HG03108 (cell line): ENCODE data around the gene DAND5.

Experiments used
- ATAC-seq: cut with Tn5 transposase; IDR thresholded peaks from one replicate; pipeline ENCODE4 v1.9.1; 2021; ENCODE audit warnings: moderate library complexity; ENCODE audit not compliant: unreplicated experiment

Gene DAND5

GRCh38 chr19:13007292-13008045 is 38.1 kb downstream of the DAND5 start:
- no peak for ATAC-seq

DNA sequence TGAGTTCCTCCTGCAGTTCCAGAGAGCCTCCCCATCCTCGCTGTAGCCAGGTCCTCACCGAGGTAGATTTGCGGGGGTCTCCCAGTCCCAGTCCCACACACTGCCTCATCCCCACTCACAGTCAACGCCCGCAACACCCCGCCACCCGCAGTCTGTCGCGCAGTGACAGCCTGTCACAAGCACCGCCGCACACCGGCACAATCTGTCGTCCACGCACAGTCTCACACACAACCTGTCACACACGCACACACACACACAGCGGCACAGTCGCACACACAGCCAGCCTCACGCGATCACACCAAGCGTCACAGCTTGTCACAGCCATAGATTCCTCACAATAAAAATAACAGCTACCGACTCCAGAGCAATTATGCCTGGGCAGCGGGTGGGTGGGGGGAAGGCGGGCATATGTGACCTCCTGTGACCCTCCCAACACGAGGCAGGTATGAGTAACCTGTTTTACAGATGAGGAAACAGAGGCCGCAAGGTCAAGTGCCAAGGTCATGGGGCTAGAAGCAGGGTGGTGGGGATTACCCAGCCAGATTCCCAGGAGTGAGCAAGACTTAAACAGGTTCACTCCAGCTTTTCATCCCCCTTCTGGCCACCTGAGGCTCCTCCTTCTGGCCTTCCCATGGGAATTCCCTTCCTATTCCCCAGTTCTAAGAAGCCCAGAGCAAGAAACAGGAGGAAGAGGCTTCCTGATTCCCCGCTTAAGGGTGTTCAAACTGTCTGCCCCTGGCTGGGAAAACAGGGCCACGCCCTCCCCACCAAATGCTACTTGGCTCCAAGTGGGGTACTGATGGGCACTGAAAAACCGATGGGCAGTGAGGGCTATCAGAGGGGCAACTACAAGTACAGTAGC is 39.8 kb downstream of the DAND5 start:
- ATAC-seq: no peak

- ATAC-seq: no peak
These were observed 40.9 kb downstream of the DAND5 start for GRCh38 chr19:13010038-13010991.

- ATAC-seq: no peak
These were observed 41.7 kb downstream of the DAND5 start for GRCh38 chr19:13010992-13011652.

- no peak for ATAC-seq
These were observed 42.4 kb downstream of the DAND5 start for GRCh38 chr19:13011653-13012389.

DNA sequence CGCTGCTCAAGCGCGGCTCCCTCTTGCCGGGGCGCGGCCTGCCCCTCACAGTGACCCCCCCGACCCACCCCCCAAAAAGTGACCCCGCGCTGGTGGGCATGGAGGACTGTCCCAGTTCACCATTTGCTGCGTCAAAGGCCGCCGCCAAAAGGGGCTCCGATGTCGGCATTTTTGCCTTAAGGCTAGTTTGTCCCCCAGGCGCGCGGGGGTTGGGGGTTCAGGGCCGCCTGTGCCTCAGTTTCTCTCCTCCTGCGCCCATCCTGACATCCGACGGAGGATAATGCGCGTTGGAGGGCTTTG is 43.0 kb downstream of the DAND5 start:
- ATAC-seq: no peak

- ATAC-seq: no peak
These were observed 43.6 kb downstream of the DAND5 start for GRCh38 chr19:13012690-13013608.

GRCh38 chr19:13013649-13014048 is 44.3 kb downstream of the DAND5 start:
- no peak for ATAC-seq

- no peak for ATAC-seq
These were observed 44.9 kb downstream of the DAND5 start for GRCh38 chr19:13014101-13014920.

GRCh38 chr19:13014921-13015280 is 45.5 kb downstream of the DAND5 start:
- no peak for ATAC-seq

GRCh38 chr19:13015361-13016223 is 46.2 kb downstream of the DAND5 start:
- no peak for ATAC-seq

- no peak for ATAC-seq
These were observed 46.9 kb downstream of the DAND5 start for GRCh38 chr19:13016245-13016627.

GRCh38 chr19:13016628-13017305 is 47.4 kb downstream of the DAND5 start:
- no peak for ATAC-seq

DNA sequence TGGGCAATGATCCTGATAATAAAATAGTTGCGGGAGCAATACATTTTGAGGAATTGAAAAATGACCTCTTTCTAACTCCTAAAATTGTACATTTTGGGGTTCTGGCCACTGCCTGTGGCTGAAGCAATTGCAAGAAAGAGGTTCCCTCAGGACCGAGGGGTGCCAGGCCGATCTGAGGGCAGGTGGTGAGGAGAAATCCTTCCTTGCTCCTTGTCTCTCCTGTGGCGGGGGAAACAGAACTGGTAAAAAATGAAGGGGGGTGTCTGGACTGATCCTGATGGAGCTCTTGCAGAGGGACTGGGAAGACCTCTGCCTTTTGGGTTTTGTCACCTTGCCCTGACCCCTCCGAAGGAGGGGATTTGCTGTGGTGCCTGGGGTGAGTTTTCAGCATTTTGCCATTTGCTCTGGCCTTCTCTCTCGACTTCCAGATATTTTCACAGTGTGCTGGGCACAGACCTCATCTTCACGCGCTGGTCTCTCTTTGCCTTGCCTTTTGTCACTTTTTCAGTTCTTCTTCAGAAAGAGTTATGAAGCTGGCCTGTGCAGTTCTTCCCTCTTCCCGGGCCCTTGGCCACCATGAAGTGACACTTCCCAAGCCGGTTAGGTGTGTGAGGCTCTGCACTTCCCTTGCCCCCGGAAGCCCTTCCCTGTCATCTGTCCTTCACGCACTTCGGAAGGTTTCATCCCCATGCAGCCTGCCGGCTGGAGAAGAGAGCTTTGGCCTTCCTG is 48.1 kb downstream of the DAND5 start:
- ATAC-seq: no peak

DNA sequence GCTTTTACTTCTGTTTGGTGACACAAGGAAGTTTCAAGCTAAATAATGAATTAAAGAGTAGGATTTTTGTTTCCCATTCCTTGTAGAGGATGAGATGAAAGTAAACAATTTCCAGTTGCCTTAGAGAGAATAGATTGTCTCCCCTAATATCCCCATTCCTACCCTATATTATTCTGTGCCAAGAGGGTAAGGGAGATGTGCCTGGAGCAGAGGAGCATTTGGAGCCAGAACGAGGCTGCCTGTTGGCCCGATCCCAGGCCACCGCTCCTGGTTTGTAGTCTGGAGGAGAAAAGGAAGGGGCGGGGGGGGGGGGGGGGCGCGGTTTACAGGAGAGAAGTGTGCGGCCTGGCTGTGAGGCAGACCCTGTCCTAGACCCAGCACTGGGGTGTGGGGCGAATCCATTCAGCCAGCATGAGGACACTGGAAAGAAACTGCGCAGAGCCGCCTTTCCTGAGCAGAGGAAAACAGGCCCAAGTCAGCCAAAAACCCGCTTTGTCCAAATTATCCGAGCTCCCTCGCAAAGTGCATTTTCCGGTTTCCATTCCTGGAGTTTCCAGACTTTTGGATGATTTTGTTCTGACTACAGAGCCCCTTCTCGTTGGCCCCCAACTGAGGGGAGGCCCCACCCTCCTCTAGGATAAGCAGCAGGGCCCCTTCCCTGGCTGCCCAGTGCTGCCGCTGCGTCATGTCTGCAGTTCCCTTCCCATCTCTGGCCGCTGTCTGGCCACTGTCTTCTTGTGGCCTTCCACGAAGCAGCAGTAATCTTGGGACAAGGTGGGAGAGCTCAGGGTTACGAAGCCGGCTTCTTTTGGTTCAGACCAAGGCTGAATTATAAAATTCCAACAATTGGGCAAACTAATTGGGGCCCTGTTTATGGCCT is 48.9 kb downstream of the DAND5 start:
- no peak for ATAC-seq
